ENCODE data around the gene SLC44A4.
A peak's percentile ranks its signal among the peaks of the same experiment; 100 is the strongest.

DNA sequence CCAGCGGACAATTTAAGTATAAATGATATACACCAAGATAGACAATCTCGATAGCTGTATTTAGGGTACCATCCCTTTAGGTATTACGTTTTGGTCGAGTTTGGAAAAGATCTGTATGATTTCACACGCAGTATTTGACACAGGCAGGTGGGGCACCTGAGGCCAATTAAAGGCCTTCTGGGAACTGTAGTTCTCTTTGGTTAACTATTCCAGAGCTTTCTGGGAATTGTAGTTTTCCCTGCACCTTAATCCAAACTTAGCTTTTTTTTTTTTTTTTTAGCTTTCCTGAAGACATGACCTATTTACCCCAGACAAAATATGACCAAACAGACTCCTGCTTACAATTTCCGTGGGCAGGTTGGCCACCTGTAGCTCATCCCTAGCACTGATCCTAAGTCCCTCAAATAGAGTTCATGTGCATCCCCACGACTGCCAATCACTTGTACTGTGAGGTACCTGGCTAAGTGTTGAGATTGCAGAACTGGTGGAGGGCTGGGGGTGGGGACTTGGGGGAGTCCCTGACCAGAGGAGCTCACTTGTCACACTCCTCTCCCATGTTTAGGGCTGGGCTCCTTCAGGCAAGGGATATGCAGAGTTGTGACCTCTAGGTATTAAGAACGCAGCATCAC lies 19.7 kb upstream of the SLC44A4 start:
- no peak for TF ChIP-seq MYBL2 (IDR thresholded peaks at IDR 0.05; ENCODE audit: low read depth)
- TF ChIP-seq MYBL2 (CRISPR knock-in tag; IDR thresholded peaks at IDR 0.05; ENCODE audit: borderline replicate concordance) = no peak
- no peak for TF ChIP-seq EHMT2 (IDR thresholded peaks at IDR 0.05)
- no peak for TF ChIP-seq NFIC (IDR thresholded peaks at IDR 0.05)
- TF ChIP-seq, protein P1, sequence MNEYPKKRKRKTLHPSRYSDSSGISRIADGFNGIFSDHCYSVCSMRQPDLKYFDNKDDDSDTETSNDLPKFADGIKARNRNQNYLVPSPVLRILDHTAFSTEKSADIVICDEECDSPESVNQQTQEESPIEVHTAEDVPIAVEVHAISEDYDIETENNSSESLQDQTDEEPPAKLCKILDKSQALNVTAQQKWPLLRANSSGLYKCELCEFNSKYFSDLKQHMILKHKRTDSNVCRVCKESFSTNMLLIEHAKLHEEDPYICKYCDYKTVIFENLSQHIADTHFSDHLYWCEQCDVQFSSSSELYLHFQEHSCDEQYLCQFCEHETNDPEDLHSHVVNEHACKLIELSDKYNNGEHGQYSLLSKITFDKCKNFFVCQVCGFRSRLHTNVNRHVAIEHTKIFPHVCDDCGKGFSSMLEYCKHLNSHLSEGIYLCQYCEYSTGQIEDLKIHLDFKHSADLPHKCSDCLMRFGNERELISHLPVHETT (CRISPR knock-in tag; conservative IDR thresholded peaks at IDR 0.05 in 1 of 2, IDR thresholded peaks at IDR 0.05 in 1 of 2) = no peak
- TF ChIP-seq, protein P2, sequence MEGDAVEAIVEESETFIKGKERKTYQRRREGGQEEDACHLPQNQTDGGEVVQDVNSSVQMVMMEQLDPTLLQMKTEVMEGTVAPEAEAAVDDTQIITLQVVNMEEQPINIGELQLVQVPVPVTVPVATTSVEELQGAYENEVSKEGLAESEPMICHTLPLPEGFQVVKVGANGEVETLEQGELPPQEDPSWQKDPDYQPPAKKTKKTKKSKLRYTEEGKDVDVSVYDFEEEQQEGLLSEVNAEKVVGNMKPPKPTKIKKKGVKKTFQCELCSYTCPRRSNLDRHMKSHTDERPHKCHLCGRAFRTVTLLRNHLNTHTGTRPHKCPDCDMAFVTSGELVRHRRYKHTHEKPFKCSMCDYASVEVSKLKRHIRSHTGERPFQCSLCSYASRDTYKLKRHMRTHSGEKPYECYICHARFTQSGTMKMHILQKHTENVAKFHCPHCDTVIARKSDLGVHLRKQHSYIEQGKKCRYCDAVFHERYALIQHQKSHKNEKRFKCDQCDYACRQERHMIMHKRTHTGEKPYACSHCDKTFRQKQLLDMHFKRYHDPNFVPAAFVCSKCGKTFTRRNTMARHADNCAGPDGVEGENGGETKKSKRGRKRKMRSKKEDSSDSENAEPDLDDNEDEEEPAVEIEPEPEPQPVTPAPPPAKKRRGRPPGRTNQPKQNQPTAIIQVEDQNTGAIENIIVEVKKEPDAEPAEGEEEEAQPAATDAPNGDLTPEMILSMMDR (IDR thresholded peaks at IDR 0.05 in 2 of 3, conservative IDR thresholded peaks at IDR 0.05 in 1 of 3; ENCODE audit: insufficient read depth in 2 of 3, low read depth in 1 of 3, low read length in 3 of 3) = peak in 1 of 3 experiments; percentile 35; a peak in 2 of 6 replicates
- no peak for TF ChIP-seq RNF2 (IDR thresholded peaks at IDR 0.05)
- no peak for TF ChIP-seq TAF7 (tag; IDR thresholded peaks at IDR 0.05)
- TF ChIP-seq ZNF668 (CRISPR knock-in tag; IDR thresholded peaks at IDR 0.05) = no peak
- TF ChIP-seq CHD1 (IDR thresholded peaks at IDR 0.05; ENCODE audit: low read length) = no peak
- no peak for TF ChIP-seq CHD4 (IDR thresholded peaks at IDR 0.05; ENCODE audit: insufficient read depth, insufficient replicate concordance, low read depth, low read length, poor library complexity, severe bottlenecking)
- no peak for TF ChIP-seq ZNF316 (IDR thresholded peaks at IDR 0.05)
- TF ChIP-seq L3MBTL2 (IDR thresholded peaks at IDR 0.05) = no peak
